GM19035 (cell line): ENCODE measurements around the gene EPS8L1.
"Not testable (repeated sequence)": the region's sequence is repeated elsewhere in the genome, so short reads cannot be mapped to it uniquely, and the experiment has no call there.

ENCODE experiments used
- ATAC-seq: cut with Tn5 transposase; IDR thresholded peaks from one replicate; pipeline ENCODE4 v1.9.1; 2021; ENCODE audit not compliant: unreplicated experiment

EPS8L1 gene

GRCh38 chr19:55075371-55075998 is at the start of gene EPS8L1:
EPS8L1 (plus strand) TSS chr19:55075869; CDS start chr19:55076445, 576 bp downstream.
- ATAC-seq: no peak

- not testable (repeated sequence) for ATAC-seq
These were observed 48.6 kb upstream of the EPS8L1 start for GRCh38 chr19:55027140-55027471.

- no peak for ATAC-seq
These were observed 48.0 kb upstream of the EPS8L1 start for GRCh38 chr19:55027472-55028337.

GRCh38 chr19:55028757-55029156 is 46.9 kb upstream of the EPS8L1 start:
- no peak for ATAC-seq

DNA sequence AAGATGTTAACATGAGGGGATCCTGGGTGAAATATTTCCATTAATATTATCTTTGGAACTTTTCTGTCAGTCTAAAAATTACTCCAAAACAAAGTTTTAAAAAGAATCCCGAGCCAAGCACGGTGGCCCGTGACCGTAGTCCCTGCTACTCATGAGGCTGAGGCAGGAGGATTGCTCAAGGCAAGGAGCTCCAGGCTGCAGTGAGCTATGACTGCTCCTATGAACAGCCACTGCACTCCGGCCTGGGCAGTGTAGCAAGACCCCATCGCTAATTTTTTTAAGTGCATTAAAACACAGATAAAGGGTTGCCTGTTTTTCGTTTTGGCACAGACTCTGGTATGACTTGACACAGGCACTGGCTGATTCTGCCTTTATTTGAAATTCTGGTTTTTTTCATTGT is 44.5 kb upstream of the EPS8L1 start:
- ATAC-seq: no peak

GRCh38 chr19:55032170-55032800 is 43.4 kb upstream of the EPS8L1 start:
- ATAC-seq: no peak

DNA sequence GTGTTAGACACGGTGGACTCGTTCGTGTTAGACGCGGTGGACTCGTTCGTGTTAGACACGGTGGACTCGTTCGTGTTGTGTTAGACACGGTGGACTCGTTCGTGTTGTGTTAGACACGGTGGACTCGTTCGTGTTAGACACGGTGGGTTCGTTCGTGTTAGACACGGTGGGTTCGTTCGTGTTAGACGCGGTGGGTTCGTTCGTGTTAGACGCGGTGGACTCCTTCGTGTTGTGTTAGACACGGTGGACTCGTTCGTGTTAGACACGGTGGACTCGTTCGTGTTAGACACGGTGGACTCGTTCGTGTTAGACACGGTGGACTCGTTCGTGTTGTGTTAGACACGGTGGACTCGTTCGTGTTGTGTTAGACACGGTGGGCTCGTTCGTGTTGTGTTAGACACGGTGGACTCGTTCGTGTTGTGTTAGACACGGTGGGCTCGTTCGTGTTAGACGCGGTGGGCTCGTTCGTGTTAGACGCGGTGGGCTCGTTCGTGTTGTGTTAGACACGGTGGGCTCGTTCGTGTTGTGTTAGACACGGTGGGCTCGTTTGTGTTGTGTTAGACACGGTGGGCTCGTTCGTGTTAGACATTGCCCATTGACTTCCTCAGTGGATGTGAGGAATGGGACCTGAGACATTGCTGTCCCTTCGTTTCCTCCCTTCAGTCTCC is 42.6 kb upstream of the EPS8L1 start:
- not testable (repeated sequence) for ATAC-seq

GRCh38 chr19:55034751-55035150 is 40.9 kb upstream of the EPS8L1 start:
- no peak for ATAC-seq

DNA sequence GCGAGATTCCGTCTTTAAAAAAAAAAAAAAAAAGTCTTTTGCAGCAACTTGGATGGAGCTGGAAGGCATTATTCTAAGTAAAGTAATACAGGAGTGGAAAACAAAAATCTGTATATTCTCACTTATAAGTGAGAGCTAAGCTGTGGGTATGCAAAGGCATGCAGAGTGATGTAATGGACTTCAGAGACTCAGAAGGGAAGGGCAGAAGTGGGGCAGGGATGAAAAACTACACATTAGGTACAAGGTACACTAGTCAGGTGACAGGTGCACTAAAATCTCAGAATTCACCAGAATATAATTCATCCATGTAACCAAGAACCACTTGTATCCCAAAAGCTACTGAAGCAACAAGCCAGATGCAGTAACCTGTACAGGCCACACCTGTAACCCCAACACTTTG is 39.6 kb upstream of the EPS8L1 start:
- no peak for ATAC-seq

DNA sequence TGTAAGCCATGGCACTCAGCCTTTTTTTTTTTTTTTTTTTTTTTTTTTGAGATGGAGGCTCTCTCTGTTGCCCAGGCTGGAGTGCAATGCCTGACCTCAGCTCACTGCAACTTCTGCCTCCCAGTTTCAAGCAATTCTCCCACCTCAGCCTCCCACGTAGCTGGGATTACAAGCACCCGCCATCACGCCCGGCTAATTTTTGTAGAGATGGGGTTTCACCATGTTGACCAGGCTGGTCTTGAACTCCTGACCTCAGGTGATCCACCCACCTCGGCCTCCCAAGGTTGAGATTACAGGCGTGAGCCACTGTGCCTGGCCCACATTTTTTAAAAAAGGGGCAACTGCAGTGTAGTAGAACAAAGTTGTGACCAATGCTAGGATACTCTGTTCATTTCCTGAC is 38.1 kb upstream of the EPS8L1 start:
- not testable (repeated sequence) for ATAC-seq

- ATAC-seq: not testable (repeated sequence)
These were observed 35.0 kb upstream of the EPS8L1 start for GRCh38 chr19:55040654-55041053.

- no peak for ATAC-seq
These were observed 34.4 kb upstream of the EPS8L1 start for GRCh38 chr19:55041244-55041626.

GRCh38 chr19:55041627-55042343 is 33.9 kb upstream of the EPS8L1 start:
- no peak for ATAC-seq

GRCh38 chr19:55042344-55042678 is 33.4 kb upstream of the EPS8L1 start:
- ATAC-seq: no peak

DNA sequence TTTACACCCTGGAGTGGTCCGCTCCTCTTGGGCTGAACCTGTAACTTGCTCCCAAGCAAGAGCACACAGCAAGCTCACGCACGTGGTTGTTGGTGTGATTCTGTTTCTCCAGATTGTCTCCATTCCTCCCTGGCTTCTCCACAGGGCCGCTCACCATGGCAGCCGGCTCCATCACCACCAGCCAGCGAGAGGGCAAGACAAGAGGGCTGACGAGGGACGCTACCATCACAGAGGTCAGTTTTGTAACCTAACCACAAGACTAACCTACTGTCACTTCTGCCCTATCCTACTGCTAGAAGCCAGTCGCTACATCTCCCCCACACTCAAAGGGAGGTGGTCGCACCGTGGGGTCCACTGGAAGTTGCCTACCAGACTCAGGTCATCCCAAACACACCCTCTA is 33.0 kb upstream of the EPS8L1 start:
- ATAC-seq: no peak

- no peak for ATAC-seq
These were observed 31.4 kb upstream of the EPS8L1 start for GRCh38 chr19:55044286-55044685.

DNA sequence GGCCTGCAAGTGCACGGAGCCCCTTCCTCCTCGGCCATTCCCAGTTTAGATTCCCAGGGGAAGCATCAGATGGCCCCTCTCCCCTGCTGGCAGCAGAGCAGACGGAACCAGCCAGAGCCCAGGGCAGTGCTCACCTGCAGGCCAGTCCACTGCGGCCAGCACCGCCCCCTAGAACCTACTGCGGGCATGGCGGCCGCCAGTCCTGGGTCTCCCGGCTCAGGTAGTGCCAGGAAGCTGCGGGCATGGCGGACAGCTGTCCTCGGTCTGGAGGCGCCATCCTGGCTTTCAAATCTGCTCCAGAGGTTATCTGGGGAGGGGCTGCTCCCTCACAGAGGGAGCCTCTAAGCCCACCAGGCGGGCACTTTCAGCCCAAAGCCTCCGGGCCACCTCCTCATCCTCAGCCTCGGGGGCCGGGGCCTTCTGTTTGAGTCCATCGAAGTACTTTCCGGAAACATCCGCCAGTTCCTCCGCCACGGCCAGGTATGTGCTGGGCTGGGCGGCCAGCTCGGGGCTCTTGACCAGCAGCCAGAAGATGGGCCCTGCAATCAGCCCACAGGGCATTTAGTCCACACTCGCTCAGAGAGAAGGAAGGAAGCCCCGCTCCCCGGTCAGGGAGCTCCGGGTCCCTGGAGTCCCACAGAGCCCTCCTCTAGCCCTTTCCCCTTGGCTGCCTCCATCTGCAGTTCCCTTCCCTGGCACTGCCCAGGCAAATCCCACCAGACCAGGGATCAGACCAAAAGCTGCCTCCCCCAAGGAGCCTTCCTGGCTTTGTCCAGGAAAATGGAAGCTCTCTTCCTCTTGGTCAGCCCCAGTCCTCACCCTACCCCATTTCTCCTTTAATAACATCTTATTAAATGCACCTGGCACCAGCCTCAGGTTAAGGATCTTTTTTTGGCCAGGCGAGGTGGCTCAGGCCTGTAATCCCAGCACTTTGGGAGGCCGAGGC is 30.6 kb upstream of the EPS8L1 start:
- ATAC-seq: no peak

DNA sequence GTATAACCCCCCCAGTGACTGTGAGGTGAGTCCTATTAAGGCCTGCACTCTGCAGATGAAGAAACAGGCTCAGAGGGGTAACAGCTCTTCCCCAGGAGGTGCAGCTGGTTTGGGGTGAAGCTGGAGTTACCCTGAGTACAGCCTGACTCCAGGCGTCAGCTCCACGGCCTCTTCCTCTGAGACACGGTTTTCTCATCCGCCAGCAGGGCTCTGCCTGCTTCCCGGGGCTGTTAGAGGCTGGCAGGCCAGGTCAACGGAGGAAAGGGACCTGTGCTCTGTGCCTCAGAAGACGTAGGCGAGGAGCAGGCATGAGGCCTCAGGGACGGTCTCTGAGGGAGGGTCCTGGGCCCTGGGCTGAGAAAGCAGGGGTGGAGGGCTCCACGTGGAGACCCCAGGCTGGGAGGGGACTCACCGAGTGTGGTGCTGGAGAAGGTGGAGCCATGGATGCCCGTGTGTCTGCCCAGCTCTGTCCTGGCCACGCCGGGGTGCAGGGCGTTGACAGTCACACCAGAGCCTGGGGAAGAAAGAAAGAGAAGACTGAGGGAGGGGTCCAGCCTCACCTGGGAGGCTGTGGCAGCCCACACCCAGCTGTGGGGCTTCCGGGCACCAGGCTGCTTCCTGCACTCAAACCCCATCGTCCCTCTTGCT is 28.6 kb upstream of the EPS8L1 start:
- ATAC-seq: no peak

DNA sequence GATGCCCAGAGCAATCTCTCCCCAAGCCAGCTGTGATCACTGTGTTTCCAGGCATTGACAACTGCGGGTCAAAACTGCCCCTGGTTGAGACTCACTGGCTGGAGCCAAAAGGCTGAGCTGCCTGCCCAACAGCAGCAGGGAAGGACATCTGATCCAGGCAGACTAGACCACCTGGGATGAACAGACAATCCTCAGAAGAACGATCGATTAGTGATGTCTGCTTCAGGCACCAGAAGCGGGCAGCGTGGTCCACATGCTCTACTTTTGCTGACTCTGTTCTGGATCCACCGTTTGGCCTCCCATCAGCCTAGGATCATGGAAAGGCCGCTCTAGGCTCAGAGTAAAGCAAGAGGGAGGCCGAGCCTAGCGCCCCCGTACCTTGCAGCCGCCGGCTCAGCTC is 27.7 kb upstream of the EPS8L1 start:
- ATAC-seq: no peak
